HG03571 (cell line): ENCODE measurements around the gene CTDP1.
"Not testable (repeated sequence)": the region's sequence is repeated elsewhere in the genome, so short reads cannot be mapped to it uniquely, and the experiment has no call there.

Source experiments
- ATAC-seq: cut with Tn5 transposase; IDR thresholded peaks from one replicate; pipeline ENCODE4 v1.9.1; 2021; ENCODE audit not compliant: unreplicated experiment

The CTDP1 gene

DNA sequence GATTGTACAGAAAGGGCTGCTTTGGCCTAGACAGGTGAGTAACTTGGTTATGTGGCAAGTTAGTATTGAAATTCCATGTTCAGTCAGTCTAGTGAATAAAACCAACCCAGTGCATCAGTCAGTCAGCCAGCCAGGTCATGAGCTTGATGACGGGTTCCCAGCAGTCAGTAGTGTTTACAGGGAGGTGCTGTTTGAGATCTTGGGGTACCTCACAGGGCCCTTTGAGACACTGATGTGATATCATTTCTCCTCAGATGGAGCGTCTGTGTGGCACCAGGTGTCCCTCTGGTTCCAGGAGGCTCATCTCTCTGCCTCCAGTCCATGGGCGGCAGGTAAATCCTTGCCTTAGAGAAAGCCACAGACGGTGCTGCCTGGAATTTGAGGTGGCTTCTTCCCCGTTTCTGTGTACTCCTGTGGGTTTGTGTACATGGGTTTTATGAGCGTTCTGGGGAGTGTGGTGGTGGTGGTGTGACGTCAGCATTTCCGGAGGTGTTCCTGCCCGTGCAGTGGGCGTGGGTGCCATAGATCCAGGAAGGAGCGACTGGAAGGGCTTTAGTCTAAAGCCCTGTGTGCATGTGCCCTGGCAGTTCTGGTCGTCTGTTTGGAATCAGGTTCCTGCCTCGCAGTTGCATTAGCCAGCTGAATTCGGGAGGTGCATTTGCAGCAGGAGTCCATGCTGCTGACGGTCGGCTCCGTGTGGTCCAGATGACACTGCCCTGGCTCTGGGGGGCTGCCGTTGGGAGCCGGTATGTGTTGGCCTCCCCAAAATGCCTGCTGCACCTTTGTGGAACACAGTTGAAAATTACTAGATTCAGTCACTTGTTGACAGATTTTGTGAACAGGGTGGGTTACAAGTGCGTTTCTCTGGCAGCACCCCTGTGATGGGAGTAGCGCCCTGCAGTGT is 2.1 kb downstream of the CTDP1 start:
- ATAC-seq, result no peak

DNA sequence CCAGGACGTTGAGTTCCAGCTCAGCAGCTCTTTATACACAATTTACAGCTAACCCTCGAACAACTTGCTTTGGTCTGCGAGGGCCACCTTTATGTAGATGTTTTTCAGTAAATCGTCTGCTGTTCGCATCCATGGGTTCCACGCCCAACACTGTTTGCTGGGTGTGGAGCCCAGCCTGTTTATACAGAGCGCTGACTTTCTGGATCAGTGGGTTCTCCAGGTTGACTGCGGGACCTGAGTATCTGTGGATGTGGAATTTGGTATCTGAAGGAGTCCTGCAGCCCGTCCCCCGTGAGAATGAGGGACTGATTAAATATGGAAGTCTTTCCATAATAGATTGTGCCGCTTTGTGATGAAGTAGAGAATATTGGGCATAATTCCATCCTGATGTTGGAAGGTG is 2.9 kb downstream of the CTDP1 start:
- ATAC-seq, result no peak

DNA sequence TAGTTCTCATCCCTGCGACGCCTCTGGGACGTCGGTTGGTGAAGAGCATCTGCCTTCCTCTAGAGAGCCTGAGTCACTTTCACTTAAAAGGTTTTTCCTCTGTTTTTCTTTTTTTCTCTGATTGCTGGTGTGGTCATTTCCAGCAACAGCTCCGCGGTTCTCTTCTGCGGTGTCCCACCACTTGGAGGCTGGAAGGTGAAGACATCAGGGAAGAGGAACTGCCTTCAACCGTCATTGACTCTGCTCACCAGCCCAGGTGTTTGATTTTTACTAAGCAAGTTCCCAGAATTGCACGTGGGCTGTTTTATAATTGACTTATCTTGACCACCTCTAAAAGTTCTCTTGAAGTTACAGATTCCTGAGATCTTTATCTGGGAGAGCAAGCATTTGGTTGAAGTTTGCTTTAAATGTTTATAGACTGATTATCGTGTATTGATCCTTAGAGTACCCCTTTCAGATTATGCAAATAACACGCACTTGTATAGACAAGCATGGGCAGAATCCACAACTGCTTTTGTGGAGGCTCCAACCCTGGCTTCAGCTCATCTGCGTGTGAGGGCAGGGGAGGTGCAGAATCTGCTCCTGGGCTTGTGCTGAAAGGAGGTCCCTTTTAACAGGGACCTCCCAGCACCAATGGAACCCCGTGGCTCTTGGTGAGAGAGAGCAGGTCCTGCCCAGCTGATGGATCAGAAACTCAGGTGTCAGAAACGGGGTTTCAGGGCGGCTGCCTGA is 3.5 kb downstream of the CTDP1 start:
- no peak for ATAC-seq

DNA sequence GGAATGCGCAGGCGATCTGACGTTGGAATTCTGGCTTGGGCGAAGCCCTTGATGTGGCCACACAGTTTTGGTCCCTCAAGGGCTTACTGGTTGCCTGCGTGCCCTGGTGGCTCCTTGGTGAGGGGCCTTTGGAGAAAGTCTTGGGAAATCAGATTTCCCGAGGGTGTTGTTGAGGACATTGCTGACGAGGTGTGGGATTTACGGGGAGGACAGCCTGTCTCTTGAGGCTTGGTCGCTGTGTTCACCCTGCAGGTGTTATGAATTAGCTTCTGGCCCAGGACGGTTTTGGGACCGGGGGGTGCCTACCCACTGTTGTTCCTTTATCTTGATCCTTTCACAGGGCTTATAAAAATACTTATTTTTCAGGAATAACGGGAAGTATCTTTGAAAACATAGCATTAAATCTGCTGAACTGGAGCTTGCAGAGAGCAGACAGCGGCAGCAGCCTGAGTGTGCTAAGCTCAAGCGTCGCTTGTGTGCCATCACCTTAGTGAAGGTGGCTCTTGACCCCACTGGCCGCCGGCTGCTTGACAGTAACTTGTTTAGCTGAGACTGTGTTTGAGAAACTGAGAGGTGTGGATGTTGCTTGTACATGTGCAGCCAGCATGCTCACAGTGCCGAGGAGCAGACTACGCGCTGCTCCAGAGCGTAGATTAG is 4.2 kb downstream of the CTDP1 start:
- ATAC-seq, result no peak

DNA sequence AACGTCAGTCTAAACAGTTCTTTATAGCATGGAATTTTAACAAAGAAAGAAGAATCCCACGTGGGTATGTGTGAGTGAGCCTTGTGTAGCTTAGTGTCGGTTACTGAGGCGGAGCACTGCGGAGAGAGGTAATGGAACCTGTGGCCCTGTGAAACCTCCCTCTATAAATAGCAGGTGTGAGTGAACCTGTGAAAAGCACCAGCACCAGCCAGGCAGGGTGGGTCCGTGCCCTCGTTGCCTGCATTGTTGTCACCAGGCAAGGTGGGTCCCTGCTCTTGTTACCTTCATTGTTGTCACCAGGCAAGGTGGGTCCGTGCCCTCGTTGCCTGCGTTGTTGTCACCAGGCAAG is 4.7 kb downstream of the CTDP1 start:
- no peak for ATAC-seq

DNA sequence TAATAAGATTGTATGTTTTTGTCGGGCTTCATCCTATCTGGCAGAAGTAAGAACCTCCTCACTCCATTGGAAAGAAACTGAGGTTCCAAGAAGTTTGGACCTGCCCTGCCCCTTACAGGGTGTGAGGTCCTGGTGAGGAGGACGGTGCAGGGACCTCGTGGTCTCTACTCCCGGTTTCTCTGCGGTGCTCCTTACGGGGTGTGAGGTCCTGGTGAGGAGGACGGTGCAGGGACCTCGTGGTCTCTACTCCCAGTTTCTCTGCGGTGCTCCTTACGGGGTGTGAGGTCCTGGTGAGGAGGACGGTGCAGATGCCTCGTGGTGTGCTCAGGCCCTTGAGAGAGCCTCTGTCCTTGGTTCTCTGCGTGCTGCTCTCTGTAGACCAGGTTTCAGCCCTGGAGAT is 5.2 kb downstream of the CTDP1 start:
- ATAC-seq, result no peak

DNA sequence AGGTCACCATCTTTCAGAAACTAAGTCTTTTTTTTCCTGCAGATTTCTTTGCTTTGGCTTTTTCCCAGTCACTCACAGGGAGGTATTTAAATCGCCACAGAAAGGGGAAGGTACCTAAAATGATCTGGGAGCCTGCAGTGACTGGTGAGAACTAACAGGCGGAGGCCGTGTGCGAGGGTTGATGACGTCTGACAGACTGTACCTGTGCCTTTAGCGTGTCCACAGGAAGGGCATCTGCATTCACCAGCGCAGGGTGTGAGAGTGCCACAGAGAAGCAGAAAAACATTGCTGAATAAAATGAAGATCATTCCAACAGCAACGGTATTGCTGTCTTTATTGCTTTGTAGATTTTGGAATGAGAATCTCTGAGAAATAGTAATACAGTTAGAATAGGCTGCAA is 5.7 kb downstream of the CTDP1 start:
- ATAC-seq, result no peak

DNA sequence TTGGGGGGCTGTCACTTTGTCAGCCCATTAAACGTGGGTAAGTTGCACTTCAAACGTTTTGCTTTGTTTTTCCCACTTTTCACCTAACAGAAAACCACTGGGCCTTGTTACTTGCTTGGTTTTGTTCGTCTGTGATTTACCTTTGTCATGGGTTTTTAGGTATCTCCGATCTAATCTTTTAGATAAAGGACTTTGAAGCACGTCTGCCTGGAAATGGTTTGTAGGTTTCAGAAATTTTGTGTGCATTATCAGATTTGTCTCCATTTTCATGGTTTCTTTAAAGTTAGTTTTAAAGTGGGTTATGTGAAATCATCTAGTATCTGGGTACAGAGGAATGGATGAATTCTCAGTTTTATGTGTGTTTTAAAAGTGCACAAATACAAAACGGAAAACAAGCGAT is 6.4 kb downstream of the CTDP1 start:
- ATAC-seq, result no peak

DNA sequence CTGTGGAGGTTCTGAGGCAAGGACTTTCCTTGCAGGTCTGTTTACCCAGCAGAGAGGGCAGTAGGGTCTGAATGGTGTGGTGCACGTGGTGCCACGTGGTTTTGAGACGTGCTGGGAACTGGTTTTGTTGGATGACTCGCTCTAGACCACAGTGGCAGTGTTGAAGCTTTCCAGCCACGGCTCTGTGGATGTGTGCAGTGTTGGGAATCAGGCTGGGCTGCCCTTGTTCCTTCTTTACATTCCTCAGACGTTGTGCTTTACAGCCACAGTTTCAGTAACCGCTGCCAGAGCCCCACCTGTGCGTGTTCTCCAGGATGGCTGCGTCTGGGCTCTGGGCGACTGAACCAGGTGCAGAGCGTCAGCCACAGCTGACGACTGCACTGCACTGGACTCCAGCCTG is 8.2 kb downstream of the CTDP1 start:
- ATAC-seq, result no peak

DNA sequence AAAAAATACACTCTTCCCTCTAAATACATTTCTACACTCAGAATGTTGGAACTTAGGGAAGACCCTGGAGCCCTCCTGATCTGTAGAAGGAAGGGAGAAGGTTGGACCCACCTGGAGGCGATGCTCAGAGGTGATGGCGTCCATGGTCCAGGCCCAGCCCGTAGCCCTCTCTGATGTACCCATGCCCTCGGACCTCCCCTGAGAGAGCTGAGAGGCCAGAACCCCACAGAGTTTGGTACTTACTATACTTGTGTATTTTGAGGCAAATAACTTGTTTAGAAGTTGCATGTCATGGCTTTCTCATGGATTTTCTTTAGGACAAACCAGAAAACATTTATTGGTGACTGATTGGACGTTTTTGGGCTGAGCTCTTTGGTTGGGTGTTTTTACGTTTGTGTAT is 10.5 kb downstream of the CTDP1 start:
- no peak for ATAC-seq

DNA sequence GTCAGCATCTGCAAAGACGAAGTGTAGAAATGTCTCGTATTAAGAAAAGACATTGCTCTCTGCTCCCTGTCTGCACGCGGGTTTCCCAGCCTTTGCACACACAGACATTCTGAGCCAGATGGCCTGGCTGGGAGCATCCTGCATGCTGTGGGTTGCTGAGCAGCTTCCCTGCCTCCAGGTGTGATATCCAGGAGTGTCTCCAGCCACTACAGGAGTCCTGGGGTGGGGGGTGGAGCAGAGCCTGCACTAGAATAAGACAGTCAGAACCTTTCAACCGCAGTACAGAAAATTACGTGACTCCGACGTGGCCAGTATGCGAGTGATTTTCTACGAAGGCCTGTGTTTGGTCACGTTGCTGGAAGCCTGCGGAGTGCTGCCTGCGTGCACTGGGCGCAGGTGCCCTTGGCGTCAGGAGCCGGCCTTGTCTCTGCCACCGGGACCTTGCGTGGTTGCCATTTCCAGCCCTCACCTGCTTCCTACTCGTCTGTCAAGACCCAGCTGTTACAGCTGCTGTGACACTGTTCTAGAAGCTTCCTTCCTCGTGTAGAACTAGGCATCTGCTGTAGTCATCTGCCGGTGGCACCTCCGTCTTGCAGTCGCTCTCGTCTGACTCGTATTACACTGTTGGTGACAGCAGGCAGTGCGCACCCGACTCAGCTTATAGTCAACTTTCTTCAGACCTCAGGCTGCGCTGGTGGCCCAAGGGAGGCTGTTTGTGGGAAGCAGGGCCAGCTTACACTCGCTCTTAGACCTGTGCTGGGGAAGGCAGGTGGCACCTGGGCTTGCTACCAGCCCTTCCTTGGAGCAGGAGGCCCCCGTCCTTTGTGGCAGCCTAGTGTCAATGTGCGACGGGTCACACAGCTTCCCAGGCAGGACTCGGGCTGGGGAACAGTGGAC is 11.2 kb downstream of the CTDP1 start:
- ATAC-seq, result no peak

DNA sequence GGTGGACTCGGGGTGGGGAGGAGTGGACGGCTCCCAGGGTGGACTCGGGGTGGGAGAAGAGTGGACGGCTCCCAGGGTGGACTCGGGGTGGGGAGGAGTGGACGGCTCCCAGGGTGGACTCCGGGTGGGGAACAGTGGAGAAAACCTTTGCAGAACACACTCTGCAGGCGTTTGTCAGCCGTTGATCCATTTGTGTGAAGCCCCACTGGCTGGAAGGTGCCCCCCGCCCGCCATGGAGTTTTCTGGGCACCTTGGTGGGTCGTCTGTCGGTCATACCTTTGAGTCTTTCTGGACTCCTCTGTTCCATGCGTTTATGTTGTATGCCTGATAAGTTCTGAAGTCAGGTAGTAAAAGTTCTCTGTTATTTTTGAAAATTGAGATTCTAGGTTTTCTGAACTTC is 12.5 kb downstream of the CTDP1 start:
- no peak for ATAC-seq

DNA sequence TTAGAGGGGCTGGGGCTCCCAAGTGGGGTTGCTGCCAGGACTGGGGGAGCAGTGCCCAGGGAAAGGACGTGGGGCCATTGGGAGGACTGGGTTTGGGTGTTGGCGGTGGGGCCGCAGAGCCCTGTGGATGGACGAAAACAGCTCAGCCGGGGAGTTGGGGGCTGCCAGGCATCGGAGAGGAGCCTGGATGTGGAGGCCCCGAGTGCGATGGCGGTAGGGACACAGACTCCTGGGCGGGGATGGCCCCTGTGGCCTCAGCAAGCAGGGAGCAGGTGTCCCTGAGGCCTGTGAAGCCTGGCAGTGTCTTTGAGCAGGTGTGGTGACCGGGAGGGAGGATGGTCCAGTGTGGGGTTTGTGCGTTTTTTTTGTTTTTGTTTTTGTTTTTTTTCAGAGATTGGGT is 13.3 kb downstream of the CTDP1 start:
- no peak for ATAC-seq

DNA sequence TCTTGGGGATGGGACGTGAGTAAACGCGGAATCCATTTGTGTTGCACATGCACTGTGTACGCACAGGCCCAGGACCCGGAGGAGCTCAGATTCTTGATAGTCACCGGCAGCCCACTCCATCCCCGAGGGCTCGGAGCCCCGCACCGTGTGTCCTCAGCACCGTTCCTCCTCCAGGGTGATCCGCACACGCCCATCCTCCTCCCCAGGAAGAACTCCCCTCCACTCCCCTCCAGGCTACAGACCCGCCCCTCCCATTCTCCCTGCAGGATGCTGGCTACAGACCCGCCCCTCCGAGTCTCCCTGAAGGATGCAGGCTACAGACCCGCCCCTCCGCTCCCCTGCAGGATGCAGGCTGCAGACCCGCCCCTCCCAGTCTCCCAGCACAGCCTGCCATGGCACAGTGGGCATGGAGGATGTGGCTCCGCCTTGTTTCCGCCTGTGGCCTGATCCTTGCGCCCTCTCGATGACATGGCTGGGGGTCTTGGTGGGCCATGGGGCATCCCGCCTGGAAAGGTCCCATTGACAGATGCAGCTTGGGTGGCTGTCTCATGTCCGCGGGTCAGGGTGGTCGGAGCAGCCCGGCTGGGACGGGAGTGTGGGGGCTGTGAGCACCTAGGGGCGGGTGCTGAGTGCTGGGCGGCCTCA is 14.1 kb downstream of the CTDP1 start:
- ATAC-seq, result no peak

DNA sequence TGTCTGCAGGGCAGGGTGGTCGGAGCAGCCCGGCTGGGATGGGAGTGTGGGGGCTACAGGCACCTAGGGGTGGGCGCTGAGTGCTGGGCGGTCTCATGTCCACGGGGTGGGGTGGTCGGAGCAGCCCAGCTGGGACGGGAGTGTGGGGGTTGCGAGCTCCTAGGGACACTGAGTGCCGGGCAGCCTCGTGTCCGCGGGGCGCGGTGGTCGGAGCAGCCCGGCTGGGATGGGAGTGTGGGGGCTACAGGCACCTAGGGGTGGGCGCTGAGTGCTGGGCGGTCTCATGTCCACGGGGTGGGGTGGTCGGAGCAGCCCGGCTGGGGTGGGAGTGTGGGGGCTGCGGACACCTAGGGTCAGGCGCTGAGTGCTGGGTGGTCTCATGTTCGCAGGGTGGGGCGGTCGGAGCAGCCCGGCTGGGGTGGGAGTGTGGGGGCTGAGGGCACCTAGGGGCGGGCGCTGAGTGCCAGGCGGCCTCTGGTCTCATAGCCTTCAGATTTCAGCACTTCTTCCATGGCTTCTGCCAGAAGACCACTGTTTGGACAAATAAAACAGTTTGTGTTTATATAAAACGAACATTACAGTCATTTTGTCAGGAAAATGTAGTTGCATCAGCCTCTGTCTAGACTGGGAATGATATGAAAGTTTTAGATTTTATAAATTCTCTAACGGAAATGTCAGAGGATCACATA is 14.7 kb downstream of the CTDP1 start:
- ATAC-seq, result not testable (repeated sequence)

DNA sequence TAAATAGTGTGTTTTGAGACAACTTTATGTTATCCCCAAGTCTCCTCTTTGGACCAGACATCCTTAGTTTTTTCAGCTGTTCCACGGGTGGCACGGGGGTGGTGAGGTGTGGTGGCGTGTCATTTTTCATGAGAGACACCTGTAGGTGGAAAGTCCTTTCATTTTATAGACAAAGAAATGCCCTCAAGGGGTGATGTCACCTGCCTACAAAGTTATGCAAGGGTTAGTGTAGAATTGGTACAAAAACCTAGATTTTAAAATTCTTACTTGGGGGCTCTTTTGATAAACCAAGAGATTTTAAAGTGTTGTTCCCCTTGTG is 15.3 kb downstream of the CTDP1 start:
- ATAC-seq, result no peak

DNA sequence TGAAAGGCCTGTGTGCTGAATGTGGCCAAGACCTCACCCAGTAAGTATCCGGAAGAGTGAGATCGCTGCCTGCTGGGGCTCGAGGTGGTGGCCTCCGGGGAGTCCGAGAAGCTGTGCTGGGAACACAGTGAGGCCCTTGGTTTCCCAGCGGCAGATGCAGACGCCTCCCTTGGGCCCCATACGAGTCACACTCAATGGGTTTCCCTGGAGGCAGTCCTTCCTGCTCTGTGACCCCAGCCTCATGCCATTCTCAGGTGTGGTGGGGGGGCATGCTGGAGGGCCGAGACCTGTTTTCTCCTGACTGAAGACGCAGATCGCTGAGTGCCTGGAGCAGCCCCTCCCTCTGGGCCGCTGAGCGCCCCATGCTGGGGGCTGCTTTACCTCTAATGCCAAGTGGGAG is 15.7 kb downstream of the CTDP1 start:
- ATAC-seq, result no peak

DNA sequence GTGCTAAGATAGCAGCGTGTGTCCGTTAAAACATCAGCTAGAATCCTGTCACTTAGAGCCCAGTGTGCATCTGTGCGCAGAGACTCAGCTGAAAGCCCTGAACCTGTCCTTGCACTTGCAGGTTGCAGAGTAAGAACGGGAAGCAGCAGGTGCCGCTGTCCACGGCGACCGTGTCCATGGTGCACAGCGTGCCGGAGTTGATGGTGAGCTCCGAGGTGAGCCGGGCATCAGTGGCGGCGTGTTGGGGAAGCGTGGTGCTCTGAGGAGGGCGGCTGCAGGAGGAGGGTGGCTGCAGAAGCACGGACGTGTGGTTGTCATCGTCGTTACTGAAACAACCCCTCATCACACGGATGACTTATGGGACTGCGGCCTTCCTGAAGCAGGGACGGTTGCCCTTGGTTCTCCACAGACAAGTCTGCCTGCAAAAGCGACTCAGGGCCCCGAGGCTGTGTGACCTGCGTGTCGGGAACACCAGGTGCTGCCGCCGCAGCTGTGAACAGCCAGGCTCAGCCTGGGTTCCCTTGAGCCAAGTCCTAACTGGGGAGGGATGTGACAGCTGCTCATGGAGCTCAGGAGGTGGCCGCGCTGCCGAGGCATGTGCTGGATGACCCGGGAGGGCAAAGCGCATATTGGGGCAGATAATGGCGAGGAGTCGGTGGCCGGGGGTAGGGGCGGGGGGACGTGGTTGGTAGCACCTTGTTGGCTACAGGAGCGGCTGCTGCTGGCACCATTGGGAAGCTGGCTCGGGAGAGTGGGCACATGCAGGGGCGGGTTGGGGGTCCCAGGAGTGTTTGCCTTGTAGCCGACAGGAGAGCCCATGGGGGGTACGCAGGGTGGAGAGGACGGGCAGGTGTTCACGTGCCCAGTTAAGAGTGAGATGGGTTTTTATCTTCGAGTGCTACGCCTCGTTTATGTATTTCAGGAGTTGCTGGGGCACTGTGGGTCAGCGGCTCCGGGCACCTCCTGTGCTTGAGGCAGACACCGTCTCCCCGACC is 16.6 kb downstream of the CTDP1 start:
- ATAC-seq, result no peak

DNA sequence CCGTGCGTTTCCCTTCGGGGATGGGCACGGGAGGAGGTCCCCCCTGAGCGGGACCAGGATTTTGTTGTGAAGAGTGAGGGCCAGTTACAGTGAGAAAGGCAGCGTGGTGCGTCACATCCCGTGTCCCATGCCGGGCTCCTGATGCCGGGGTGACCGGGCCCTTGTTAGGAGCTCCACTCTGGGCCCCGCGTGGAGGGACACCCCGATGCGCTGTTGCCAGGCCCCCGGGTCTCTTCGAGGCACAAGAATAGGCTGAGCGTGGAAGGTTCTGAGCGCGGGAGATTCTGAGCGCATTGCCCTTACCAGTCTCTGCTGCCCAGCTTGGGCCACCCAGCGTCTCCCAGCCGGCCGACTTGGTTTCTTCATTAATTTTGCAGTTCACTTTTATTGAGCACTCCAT is 17.6 kb downstream of the CTDP1 start:
- ATAC-seq, result no peak
